Brain microvascular endothelial cell (primary cell): Measurements from ENCODE around the gene DLGAP4.

ENCODE experiments used
- DNase-seq: peaks from one replicate; pipeline ENCODE4 v3.0.0-alpha.2; 2020
- H3K27ac ChIP-seq: fragments of 250-450 bp; sonication (Bioruptor Pico); 2 replicates; pipeline ENCODE4 v1.5.1; 2020; ENCODE audit warnings: mild to moderate bottlenecking, moderate library complexity
- H3K27me3 ChIP-seq: fragments of 250-450 bp; sonication (Bioruptor Pico); replicated peaks from 2 replicates; pipeline ENCODE4 v1.5.1; 2020; ENCODE audit warnings: mild to moderate bottlenecking
- H3K36me3 ChIP-seq: fragments of 250-450 bp; sonication (Bioruptor Pico); replicated peaks from 2 replicates; pipeline ENCODE4 v1.5.1; 2020; ENCODE audit warnings: mild to moderate bottlenecking
- H3K4me3 ChIP-seq: 2 replicates; pipeline ENCODE4 v1.5.1; 2011; ENCODE audit warnings: low read depth, mild to moderate bottlenecking, control low read depth, low read length, moderate library complexity
- CTCF ChIP-seq: IDR thresholded peaks from 2 replicates; pipeline ENCODE4 v1.5.1; 2011; ENCODE audit warnings: low read depth, mild to moderate bottlenecking, moderate library complexity, low read length, control low read depth, inconsistent platforms; ENCODE audit errors: missing control alignments
- in situ Hi-C: cut with HindIII; loops from 2 replicates; pipeline ENCODE4 v1.10.0; 2017; ENCODE audit warnings: low sequenced_read_pairs, low pct_ligation_motif_present

DLGAP4 gene

GRCh38 chr20:36498386-36499179 lies 192.4 kb downstream of the DLGAP4 start:
- peak overlapping the region; percentile 43 for H3K27ac ChIP-seq
- in situ Hi-C loops: no loop called here
- peaks cover 70% of the 10 kb centered on the region for H3K36me3 ChIP-seq
- H3K27me3 ChIP-seq: no peaks in the 10 kb centered on the region
- H3K4me3 ChIP-seq: no peak overlapping the region
- DNase-seq: no peak
- no peak for TF ChIP-seq CTCF

GRCh38 chr20:36499211-36499610 lies 193.1 kb downstream of the DLGAP4 start:
- in situ Hi-C loops: no loop called here
- peak overlapping the region; percentile 37 for H3K27ac ChIP-seq
- H3K27me3 ChIP-seq: no peaks in the 10 kb centered on the region
- H3K4me3 ChIP-seq: no peak overlapping the region
- TF ChIP-seq CTCF: no peak
- DNase-seq: no peak
- peaks cover 68% of the 10 kb centered on the region for H3K36me3 ChIP-seq

- in situ Hi-C loops: no loop called here
- peak; percentile 59 for DNase-seq
- TF ChIP-seq CTCF: no peak
- Histone ChIP-seq H3K27me3 (no peaks in the 10 kb centered on the region), H3K27ac (peak overlapping the region; percentile 37), H3K36me3 (peaks cover 73% of the 10 kb centered on the region), H3K4me3 (no peak overlapping the region)
Observed at GRCh38 chr20:36499723-36500501, 193.8 kb downstream of the DLGAP4 start.

- no peak for DNase-seq
- H3K4me3 ChIP-seq: no peak overlapping the region
- in situ Hi-C loops: no loop called here
- H3K36me3 ChIP-seq: peaks cover 72% of the 10 kb centered on the region
- no peak for TF ChIP-seq CTCF
- H3K27ac ChIP-seq: no peak overlapping the region
- no peaks in the 10 kb centered on the region for H3K27me3 ChIP-seq
Observed at GRCh38 chr20:36501367-36502006, 195.3 kb downstream of the DLGAP4 start.

GRCh38 chr20:36504295-36504694 lies 198.2 kb downstream of the DLGAP4 start:
- in situ Hi-C loops: no loop called here
- H3K27me3 ChIP-seq: no peaks in the 10 kb centered on the region
- no peak for TF ChIP-seq CTCF
- H3K27ac ChIP-seq: no peak overlapping the region
- peaks cover 69% of the 10 kb centered on the region for H3K36me3 ChIP-seq
- no peak for DNase-seq
- no peak overlapping the region for H3K4me3 ChIP-seq
